GM18526 (cell line): ENCODE measurements around the gene TSPAN14.

ENCODE experiments used
- POLR2A ChIP-seq: IDR thresholded peaks from 3 replicates; pipeline ENCODE4 v1.6.1; 2011; ENCODE audit not compliant: insufficient read length; ENCODE audit errors: extremely low read depth

TSPAN14 gene

GRCh38 chr10:80509108-80509402, 54.9 kb downstream of the TSPAN14 start:
- TF ChIP-seq POLR2A, result no peak

GRCh38 chr10:80509403-80510161, 55.5 kb downstream of the TSPAN14 start:
- TF ChIP-seq POLR2A, result no peak

GRCh38 chr10:80512031-80512526, 58.0 kb downstream of the TSPAN14 start:
- no peak for TF ChIP-seq POLR2A

- TF ChIP-seq POLR2A, result no peak
Measured at GRCh38 chr10:80513106-80513505, 59.0 kb downstream of the TSPAN14 start.

GRCh38 chr10:80515511-80515910, 61.4 kb downstream of the TSPAN14 start:
- no peak for TF ChIP-seq POLR2A

- TF ChIP-seq POLR2A, result no peak
Measured at GRCh38 chr10:80515941-80516340, 61.8 kb downstream of the TSPAN14 start.

- TF ChIP-seq POLR2A, result no peak
Measured at GRCh38 chr10:80516506-80517075, 62.5 kb downstream of the TSPAN14 start.

GRCh38 chr10:80517416-80518142, 63.5 kb downstream of the TSPAN14 start:
- no peak for TF ChIP-seq POLR2A

- TF ChIP-seq POLR2A, result no peak
Measured at GRCh38 chr10:80518143-80518806, 64.2 kb downstream of the TSPAN14 start.

- no peak for TF ChIP-seq POLR2A
Measured at GRCh38 chr10:80518807-80519360, 64.8 kb downstream of the TSPAN14 start.

- TF ChIP-seq POLR2A, result no peak
Measured at GRCh38 chr10:80519936-80520650, 66.0 kb downstream of the TSPAN14 start.

- no peak for TF ChIP-seq POLR2A
Measured at GRCh38 chr10:80520661-80521470, 66.8 kb downstream of the TSPAN14 start.

GRCh38 chr10:80522756-80523363, 68.8 kb downstream of the TSPAN14 start:
- TF ChIP-seq POLR2A, result no peak
